K562 (cell line): ENCODE measurements around the gene ARF4. TPM values are rescaled to one million over a fixed set of nuclear protein-coding genes. Genes with fewer than 3 reads are reported as not detected.
A peak's percentile ranks its signal among the peaks of the same experiment; 100 is the strongest.

Source experiments
- BCOR ChIP-seq: fragments of 450-650 bp; IDR thresholded peaks from 2 replicates; pipeline ENCODE4 v1.6.1; 2016
- EP400 ChIP-seq: fragments of 450-650 bp; IDR thresholded peaks from 2 replicates; pipeline ENCODE4 v1.6.1; 2017; ENCODE audit warnings: antibody characterized with exemption, mild to moderate bottlenecking, moderate library complexity
- GABPA ChIP-seq: fragments of 200-800 bp; sonication (Bioruptor generic); conservative IDR thresholded peaks from 2 replicates; pipeline ENCODE4 v1.6.1; 2016; ENCODE audit warnings: low read depth, missing genetic modification characterization, missing compliant biosample characterization
- KLF13 ChIP-seq: fragments of 450-650 bp; IDR thresholded peaks from 2 replicates; pipeline ENCODE4 v1.6.1; 2016; ENCODE audit warnings: missing genetic modification characterization, low read depth, mild to moderate bottlenecking, missing compliant biosample characterization, moderate library complexity, borderline replicate concordance
- RBM25 ChIP-seq: fragments of 200-400 bp; formaldehyde crosslinking; IDR thresholded peaks from 2 replicates; pipeline ENCODE4 v1.6.1; 2018; ENCODE audit warnings: low read length, low read depth, moderate library complexity; ENCODE audit not compliant: severe bottlenecking
- RBM39 ChIP-seq: fragments of 200-400 bp; formaldehyde crosslinking; optimal IDR thresholded peaks from 2 replicates; pipeline ENCODE3; 2018; ENCODE audit warnings: low read depth, low read length
- SAFB ChIP-seq: fragments of 200-400 bp; formaldehyde crosslinking; IDR thresholded peaks from 2 replicates; pipeline ENCODE4 v1.6.1; 2017; ENCODE audit warnings: low read depth, low read length, borderline replicate concordance
- SMARCA4 ChIP-seq: fragments of 450-650 bp; IDR thresholded peaks from 2 replicates; pipeline ENCODE4 v1.6.1; 2016
- SRF ChIP-seq, 2 experiments: fragments of 250-450, 450-650 bp in 1 of 2; sonication (Bioruptor Pico) in 1 of 2; sonication (generic) in 1 of 2; formaldehyde crosslinking; IDR thresholded peaks; 2 replicates each; pipeline versions ENCODE4 v1.5.0 to v1.5.1; 2020 to 2022; ENCODE audit warnings: mild to moderate bottlenecking in 1 of 2, missing genetic modification reagents in 1 of 2
- TAF7 ChIP-seq: fragments of 450-650 bp; IDR thresholded peaks from 2 replicates; pipeline ENCODE4 v1.6.1; 2016; ENCODE audit warnings: missing genetic modification characterization, missing compliant biosample characterization
- ZFP1 ChIP-seq: fragments of 450-650 bp; formaldehyde crosslinking; IDR thresholded peaks from 2 replicates; pipeline ENCODE4 v1.4.0; 2020; ENCODE audit warnings: mild to moderate bottlenecking, mixed read lengths
- ZNF561 ChIP-seq: fragments of 450-650 bp; formaldehyde crosslinking; conservative IDR thresholded peaks from 2 replicates; pipeline ENCODE4 v1.4.0; 2020; ENCODE audit warnings: mild to moderate bottlenecking, moderate library complexity
- polyA plus RNA-seq, 8 experiments: library from polyadenylated mRNA; depleted of rRNA in 4 of 8; stranded (reverse) in 5 of 8; unstranded in 3 of 8; fragments of >200 nt; fragmentation: Nextera tagmentation in 2 of 8; fragmentation: Illumina TruSeq in 1 of 8; extraction: Ambion mirVana in 2 of 8; extraction: Trizol in 1 of 8; gene quantifications; 2 replicates each; pipeline versions ENCODE4 v1.2.1 to v1.2.3, GENCODE V29; 2011 to 2014; ENCODE audit warnings: inconsistent platforms in 1 of 8, missing spikeins in 1 of 8
- total RNA-seq, 7 experiments: library from RNA; depleted of rRNA in 6 of 7; stranded (reverse); fragments of >200 nt in 6 of 7; fragmentation: Illumina TruSeq in 2 of 7; extraction: Trizol in 2 of 7; gene quantifications; 2 replicates each; pipeline versions ENCODE4 v1.2.1 to v1.2.3, GENCODE V29; 2011 to 2021; ENCODE audit warnings: low replicate concordance in 1 of 7
- TF ChIP-seq, protein P1 (sequence below): sonication (generic); formaldehyde crosslinking; IDR thresholded peaks from 2 replicates; pipeline ENCODE4 v1.8.1; 2022; ENCODE audit warnings: missing genetic modification reagents
- TF ChIP-seq, protein P2 (sequence below): sonication (generic); formaldehyde crosslinking; IDR thresholded peaks from 2 replicates; pipeline ENCODE4 v1.8.1; 2023; ENCODE audit warnings: mild to moderate bottlenecking, missing genetic modification reagents
- TF ChIP-seq, protein P3 (sequence below): fragments of 250-450 bp; sonication (Bioruptor Pico); IDR thresholded peaks from 2 replicates; pipeline ENCODE4 v1.5.0; 2022; ENCODE audit warnings: mild to moderate bottlenecking
- TF ChIP-seq, protein P4 (sequence below): fragments of 150-350 bp; IDR thresholded peaks from 2 replicates; pipeline ENCODE4 v1.6.1; 2014; ENCODE audit warnings: low read depth, mild to moderate bottlenecking, low read length, borderline replicate concordance
- TF ChIP-seq, protein P5 (sequence below): fragments of 450-650 bp; IDR thresholded peaks from one replicate; pipeline ENCODE4 v1.6.1; 2018; ENCODE audit warnings: mild to moderate bottlenecking, moderate library complexity; ENCODE audit not compliant: partially characterized antibody

The ARF4 gene
- total and polyA plus RNA-seq, 9 of the 15 experiments (the other 6 are each of a cell fraction or from before 2014, with no cell fraction given): 41.1 to 273 (median 83.8) TPM

DNA sequence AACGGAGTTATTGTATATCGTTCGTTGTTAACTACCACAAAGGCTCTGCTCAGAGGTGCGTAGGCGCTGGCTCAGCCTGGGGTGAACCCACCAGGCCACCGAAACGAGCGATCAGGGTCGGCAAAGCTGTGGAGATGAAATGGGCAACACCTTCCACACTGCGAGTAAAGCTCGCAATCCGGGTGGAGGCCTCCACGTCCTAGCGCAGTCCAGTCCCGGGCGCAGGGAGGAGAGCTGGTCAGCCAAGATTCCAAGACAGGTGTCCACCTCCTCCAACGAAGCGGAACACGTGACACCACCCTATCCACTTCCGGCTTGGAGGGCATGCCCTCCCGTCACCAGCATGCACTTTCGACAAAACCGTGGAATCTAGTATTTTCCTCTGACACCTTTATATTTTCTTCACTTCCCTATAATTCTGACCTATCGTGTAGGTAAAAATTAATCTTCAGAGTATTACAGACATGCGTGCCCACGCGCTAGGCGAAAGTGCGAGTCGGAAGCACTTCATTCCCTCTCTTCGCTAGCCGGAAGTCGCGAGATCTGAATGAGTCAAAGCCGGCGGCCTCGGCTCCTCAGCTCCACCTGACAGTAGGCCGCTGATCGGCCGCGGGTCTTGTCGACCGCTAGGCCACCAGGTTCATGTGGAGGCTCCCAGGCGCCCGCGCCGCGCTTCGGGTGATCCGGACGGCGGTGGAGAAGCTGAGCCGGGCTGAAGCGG, 41.2 kb downstream of the ARF4 start, which contains the start of gene PDE12 (continued):
- TF ChIP-seq, protein P1, sequence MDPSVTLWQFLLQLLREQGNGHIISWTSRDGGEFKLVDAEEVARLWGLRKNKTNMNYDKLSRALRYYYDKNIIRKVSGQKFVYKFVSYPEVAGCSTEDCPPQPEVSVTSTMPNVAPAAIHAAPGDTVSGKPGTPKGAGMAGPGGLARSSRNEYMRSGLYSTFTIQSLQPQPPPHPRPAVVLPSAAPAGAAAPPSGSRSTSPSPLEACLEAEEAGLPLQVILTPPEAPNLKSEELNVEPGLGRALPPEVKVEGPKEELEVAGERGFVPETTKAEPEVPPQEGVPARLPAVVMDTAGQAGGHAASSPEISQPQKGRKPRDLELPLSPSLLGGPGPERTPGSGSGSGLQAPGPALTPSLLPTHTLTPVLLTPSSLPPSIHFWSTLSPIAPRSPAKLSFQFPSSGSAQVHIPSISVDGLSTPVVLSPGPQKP (CRISPR knock-in tag): no peak
- TF ChIP-seq, protein P2, sequence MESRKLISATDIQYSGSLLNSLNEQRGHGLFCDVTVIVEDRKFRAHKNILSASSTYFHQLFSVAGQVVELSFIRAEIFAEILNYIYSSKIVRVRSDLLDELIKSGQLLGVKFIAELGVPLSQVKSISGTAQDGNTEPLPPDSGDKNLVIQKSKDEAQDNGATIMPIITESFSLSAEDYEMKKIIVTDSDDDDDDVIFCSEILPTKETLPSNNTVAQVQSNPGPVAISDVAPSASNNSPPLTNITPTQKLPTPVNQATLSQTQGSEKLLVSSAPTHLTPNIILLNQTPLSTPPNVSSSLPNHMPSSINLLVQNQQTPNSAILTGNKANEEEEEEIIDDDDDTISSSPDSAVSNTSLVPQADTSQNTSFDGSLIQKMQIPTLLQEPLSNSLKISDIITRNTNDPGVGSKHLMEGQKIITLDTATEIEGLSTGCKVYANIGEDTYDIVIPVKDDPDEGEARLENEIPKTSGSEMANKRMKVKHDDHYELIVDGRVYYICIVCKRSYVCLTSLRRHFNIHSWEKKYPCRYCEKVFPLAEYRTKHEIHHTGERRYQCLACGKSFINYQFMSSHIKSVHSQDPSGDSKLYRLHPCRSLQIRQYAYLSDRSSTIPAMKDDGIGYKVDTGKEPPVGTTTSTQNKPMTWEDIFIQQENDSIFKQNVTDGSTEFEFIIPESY: peak; percentile 77
- TF ChIP-seq, protein P3, sequence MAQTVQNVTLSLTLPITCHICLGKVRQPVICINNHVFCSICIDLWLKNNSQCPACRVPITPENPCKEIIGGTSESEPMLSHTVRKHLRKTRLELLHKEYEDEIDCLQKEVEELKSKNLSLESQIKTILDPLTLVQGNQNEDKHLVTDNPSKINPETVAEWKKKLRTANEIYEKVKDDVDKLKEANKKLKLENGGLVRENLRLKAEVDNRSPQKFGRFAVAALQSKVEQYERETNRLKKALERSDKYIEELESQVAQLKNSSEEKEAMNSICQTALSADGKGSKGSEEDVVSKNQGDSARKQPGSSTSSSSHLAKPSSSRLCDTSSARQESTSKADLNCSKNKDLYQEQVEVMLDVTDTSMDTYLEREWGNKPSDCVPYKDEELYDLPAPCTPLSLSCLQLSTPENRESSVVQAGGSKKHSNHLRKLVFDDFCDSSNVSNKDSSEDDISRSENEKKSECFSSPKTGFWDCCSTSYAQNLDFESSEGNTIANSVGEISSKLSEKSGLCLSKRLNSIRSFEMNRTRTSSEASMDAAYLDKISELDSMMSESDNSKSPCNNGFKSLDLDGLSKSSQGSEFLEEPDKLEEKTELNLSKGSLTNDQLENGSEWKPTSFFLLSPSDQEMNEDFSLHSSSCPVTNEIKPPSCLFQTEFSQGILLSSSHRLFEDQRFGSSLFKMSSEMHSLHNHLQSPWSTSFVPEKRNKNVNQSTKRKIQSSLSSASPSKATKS (CRISPR knock-in tag): no peak
- TF ChIP-seq KLF13 (no peak), TAF7 (no peak), ZNF561 (CRISPR knock-in tag) (no peak), SRF (CRISPR knock-in tag; IDR thresholded peaks at IDR 0.05) (0 out of 4 replicates have a peak, but pooled peaks of 1 of the 2 experiments have one; percentile 19), SMARCA4 (no peak), GABPA (peak; percentile 96), ZFP1 (no peak), RBM39 (no peak), RBM25 (no peak), SAFB (no peak), EP400 (peak; percentile 96), BCOR (peak; percentile 55; the same call in 1 of the 2 replicates)
- TF ChIP-seq, protein P4, sequence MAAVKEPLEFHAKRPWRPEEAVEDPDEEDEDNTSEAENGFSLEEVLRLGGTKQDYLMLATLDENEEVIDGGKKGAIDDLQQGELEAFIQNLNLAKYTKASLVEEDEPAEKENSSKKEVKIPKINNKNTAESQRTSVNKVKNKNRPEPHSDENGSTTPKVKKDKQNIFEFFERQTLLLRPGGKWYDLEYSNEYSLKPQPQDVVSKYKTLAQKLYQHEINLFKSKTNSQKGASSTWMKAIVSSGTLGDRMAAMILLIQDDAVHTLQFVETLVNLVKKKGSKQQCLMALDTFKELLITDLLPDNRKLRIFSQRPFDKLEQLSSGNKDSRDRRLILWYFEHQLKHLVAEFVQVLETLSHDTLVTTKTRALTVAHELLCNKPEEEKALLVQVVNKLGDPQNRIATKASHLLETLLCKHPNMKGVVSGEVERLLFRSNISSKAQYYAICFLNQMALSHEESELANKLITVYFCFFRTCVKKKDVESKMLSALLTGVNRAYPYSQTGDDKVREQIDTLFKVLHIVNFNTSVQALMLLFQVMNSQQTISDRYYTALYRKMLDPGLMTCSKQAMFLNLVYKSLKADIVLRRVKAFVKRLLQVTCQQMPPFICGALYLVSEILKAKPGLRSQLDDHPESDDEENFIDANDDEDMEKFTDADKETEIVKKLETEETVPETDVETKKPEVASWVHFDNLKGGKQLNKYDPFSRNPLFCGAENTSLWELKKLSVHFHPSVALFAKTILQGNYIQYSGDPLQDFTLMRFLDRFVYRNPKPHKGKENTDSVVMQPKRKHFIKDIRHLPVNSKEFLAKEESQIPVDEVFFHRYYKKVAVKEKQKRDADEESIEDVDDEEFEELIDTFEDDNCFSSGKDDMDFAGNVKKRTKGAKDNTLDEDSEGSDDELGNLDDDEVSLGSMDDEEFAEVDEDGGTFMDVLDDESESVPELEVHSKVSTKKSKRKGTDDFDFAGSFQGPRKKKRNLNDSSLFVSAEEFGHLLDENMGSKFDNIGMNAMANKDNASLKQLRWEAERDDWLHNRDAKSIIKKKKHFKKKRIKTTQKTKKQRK: no peak
- TF ChIP-seq, protein P5, sequence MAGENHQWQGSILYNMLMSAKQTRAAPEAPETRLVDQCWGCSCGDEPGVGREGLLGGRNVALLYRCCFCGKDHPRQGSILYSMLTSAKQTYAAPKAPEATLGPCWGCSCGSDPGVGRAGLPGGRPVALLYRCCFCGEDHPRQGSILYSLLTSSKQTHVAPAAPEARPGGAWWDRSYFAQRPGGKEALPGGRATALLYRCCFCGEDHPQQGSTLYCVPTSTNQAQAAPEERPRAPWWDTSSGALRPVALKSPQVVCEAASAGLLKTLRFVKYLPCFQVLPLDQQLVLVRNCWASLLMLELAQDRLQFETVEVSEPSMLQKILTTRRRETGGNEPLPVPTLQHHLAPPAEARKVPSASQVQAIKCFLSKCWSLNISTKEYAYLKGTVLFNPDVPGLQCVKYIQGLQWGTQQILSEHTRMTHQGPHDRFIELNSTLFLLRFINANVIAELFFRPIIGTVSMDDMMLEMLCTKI: no peak
